Stimulated activated CD8-positive, alpha-beta memory T cell treated with anti-CD3 and anti-CD28 coated beads, Interleukin-4, amount 100 ng/mL, for 48 hours (primary cell): Measurements from ENCODE around the gene FURIN.
A peak's percentile ranks its signal among the peaks of the same experiment; 100 is the strongest.
"Not testable (repeated sequence)": the region's sequence is repeated elsewhere in the genome, so short reads cannot be mapped to it uniquely, and the experiment has no call there.

Source experiments
- DNase-seq: peaks from one replicate; pipeline ENCODE4 v3.0.0-alpha.2; 2020

The FURIN gene

DNA sequence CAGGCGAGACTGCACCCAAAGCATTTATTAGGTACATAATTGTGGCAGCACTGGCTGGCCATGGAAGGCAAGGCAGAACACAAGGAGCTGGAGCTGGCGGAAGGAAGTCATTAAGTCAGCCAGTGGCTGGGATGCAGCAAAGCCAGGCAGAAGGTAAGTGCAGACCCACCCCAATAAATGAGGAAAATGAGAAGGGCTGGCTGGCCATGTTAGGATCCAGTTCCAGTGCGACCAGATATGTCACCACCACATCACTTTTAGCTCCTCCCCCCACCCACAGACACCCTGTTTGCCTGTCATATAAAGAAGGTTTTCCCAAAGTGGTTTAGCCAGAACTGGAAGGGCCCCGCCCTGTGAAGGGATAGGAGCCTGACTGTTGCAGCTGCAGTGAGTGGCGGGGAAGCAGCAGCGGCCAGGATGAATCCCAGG lies at the start of gene FURIN:
TSS of gene FURIN (plus strand) at position 328 of the 429 bp plus-strand sequence. CDS start 7,153 bp downstream, outside the sequence.
- DNase-seq, result peak; percentile 68

DNA sequence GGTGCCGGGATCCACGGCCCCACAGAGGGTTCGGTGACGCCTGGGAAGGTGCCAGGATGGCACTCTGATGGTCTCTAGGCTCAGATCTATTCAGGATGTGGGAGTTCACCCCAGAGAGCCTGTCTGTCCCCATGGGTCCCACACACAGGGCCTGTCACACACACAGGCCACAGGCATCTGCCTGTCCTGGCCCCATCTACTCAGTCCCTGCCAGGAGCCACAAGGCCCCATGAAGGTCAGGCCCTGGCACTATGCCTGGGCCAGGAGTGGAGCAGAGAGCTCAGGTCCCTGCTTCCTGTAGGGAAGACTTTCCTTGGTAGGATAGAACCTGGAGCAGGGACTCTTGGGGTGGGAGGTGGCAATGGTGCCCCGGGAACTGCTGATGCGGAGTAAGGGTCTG lies 49.0 kb upstream of the FURIN start:
- no peak for DNase-seq

DNA sequence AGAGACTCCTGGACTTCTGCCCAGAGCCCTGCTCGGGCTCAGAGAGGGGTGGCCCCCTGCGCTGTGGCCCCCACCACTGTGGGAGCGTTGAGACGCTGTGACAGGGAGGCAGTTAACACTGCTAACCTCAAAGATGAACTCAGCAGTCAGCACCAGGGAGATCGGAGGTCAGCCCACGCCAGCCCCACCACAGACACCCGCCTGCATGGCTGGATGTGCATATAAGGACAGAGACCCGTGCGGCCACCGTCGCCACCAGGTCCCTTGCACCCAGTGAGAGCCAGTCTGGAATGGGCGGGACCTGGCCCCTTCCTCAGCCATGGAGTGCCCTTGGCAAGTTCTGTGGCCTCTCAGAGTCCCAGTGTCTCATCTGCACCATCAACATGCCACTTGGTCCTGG lies 48.5 kb upstream of the FURIN start:
- peak; percentile 59 for DNase-seq

DNA sequence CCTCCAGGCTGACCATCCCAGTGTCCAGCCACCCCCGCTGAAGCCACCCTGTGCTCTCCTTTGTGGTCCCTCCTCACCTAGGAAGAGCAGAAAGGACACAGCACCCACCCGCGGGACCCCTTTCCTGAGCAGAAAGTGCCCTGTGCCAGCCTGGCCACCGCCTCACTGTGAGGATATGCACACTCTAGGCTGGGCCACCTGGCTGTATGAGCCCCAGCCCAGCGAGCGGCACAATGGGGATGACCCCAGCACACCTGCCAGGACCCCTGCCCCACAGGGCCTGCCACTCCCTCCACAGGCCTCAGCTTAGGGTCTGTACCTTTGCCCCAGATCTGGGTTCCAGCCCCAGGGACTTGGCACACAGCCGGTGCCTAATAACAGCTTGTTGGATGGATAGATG lies 47.9 kb upstream of the FURIN start:
- no peak for DNase-seq

- DNase-seq, result peak; percentile 17
Observed at GRCh38 chr15:90822204-90822955, 46.0 kb upstream of the FURIN start.

DNA sequence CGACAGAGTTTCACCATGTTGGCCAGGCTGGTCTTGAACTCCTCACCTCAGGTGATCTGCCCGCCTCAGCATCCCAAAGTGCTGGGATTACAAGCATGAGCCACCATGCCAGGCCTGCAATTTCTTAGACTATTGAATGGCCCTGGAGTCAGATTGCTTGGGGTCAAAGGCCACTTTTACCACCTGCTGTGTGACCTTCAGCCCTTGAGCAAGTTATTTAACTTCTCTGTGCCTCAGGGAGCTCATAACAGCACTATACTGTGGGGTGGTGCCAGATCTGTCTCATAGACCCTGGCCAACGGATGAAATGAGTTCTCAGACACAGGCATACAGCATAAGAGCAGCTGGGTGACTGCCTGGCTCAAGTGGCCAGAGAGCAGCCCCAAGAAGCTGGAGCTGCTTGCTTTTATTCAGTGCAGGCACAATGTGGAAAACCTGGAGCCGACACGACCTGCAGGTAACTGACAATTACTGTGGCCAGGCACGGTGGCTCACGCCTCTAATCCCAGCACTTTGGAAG lies 44.9 kb upstream of the FURIN start:
- DNase-seq, result peak; percentile 14

- DNase-seq, result not testable (repeated sequence)
Observed at GRCh38 chr15:90825115-90825899, 43.1 kb upstream of the FURIN start.

DNA sequence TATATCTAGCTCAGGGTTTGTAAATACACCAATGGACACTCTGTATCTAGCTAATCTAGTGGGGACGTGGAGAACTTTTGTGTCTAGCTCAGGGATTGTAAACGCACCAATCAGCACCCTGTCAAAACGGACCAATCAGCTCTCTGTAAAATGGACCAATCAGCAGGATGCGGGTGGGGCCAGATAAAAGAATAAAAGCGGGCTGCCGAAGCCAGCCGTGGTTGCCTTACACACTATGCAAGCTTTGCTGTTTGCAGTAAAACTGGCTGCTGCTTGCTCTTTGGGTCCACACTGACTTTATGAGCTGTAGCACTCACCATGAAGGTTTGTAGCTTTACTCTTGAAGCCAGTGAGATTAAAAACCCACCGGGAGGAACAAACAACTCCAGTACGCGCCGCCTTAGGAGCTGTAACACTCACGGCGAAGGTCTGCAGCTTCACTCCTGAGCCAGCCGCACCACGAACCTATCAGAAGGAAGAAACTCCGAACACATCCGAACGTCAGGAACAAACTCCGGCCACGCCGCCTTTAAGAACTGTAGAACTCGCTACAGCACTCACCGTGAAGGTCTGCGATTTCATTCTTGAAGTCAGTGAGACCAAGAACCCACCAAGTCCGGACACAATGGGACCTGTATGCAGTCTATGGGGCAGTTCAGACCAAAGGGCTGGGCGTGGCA lies 42.0 kb upstream of the FURIN start:
- DNase-seq, result not testable (repeated sequence)

DNA sequence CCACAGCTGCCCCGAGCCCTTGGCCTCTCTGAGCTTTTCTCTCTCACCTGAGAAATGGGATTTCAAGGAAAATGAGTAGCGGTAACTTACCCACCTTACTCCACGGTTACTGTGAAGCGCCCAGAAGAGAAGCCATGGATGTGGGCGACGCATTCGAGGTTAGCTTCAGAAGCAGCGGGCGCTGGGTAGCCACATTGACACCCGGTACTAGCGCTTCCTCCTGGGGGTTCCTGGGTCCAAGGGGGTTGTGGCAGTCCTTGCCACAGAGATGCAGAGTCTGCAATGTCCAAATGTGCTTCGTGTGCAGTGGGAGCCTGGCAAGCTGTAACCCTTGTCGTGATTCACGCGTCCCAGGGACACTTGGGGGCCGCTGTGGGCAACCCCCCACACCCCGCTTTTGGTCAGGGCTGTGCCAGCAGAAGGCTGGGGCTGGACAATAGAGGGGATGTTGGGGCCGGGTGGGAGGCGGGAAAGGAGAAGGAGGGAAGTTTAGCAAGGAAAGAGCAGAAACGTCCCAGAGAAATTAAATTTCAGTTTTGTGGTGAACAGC lies 41.4 kb upstream of the FURIN start:
- DNase-seq, result no peak

DNA sequence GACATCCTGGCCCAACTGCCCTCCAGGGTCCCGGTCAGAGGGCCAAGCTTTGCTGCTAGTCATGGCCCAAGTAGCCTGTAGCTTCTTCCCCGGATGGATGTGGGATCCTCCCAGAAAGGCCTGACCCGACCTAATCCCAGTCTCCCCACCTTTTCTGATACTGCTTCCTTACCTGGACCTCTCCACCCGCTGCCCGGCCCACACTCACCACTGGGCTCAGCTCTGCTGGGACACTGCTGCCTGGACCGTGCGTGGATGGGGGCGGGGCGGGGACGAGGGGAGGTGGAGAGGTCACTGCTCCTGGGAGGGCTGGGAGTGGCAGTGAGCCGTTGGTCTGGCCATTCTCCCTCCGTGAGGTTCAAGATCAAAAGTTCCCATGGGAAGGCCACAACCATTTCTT lies 40.3 kb upstream of the FURIN start:
- no peak for DNase-seq

- no peak for DNase-seq
Observed at GRCh38 chr15:90829126-90829525, 39.3 kb upstream of the FURIN start.

- peak; percentile 82 for DNase-seq
Observed at GRCh38 chr15:90829942-90830440, 38.4 kb upstream of the FURIN start.

DNA sequence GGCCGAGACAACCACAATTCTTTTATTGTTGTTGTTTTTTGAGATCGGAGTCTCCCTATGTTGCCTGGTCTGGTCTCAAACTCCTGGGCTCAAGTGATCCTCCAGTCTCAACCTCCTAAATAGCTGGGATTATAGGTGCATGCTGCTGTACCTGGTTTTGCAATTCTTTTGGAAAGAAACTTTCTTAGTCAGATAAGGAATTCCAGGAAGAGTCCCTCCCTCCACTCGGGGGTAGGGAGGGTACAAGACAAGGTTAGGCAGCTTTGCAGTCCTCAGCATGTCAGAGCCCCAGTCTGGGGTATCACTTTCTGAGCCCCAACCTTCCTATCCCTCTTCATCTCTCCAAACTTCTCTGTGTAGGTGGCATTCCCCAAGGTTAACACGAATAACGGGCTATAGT lies 33.8 kb upstream of the FURIN start:
- no peak for DNase-seq

GRCh38 chr15:90836296-90836871 lies 32.0 kb upstream of the FURIN start:
- no peak for DNase-seq

- peak; percentile 81 for DNase-seq
Observed at GRCh38 chr15:90837094-90837493, 31.3 kb upstream of the FURIN start.

DNA sequence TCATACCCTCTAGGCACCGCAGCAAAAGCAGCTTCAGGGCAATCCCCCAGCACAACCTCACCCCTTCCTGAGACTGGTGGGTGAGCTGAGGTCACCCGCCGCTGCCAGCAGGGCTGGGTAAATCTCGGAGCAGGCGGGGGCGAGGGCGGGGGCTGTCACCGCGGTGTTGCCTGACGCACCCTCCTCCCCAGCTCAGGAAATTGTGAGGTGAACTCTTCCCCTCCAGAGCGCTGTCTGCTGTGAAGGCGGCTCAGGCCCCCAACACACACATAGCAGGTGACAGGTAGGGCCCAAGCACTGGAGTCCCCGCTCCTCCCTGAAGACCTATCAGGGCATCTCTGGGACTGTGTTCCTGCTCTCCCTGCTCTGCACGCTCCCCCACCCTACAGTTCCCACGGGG lies 30.2 kb upstream of the FURIN start:
- peak; percentile 94 for DNase-seq

DNA sequence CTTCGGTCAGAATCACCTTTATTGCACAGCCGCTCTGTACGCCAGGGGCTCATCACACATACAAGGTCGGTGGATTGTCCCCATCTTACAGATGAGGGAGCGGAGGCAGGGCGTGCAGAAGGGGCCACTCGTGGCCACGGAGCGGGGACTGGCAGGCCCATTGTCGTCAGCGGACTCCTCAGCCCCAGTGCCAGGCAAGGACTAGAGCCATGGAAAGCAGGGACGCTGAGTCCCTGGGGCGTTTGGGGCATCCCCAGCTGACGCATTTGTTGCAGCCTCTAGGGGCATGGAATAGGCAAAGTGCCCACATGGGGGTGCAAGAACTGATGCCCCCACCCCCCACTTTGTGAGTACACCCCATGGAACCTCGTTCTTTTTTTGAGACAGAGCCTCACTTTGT lies 29.8 kb upstream of the FURIN start:
- DNase-seq, result no peak

DNA sequence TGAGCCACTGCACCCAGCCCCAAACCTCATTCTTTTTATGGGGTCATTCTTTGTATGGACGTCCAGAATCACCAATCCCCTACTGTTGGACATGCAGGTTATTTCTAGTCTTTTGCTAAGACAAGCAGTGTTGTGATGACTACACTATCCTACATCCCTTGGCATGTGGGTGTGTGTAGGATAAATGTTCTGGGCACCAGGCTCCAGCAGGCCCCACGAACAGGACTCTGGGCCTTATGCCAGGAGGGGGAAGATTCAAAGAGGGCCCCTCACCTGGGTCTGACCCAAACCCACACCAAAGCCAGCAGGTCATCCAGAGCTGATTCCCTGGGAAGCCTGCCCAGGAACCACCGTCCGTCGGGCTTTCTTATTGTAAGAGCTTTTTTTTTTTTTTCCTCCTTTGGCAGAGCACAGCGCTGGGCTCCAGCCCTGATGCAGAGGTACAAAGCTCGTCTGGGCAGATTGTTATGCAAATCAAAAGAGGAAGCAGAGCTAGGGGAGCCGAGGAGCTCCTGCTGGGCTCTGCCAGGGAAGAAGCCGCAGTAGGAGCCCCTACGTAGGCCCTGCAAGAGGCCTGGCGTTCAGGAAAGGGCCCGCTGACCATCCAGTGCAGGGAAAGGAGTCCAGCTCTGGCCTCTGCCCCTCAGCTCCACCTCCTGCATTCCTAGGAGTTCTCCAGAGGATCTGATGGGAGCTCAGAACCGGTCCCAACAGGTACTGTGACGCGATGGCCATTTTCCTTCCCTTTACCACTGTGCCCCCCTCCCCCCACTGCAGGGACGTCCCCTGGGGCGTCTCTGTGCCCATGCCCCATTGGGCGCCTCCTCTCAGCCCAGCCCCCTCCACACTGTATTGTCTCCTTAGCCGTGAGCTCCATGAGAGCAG lies 29.0 kb upstream of the FURIN start:
- no peak for DNase-seq

DNA sequence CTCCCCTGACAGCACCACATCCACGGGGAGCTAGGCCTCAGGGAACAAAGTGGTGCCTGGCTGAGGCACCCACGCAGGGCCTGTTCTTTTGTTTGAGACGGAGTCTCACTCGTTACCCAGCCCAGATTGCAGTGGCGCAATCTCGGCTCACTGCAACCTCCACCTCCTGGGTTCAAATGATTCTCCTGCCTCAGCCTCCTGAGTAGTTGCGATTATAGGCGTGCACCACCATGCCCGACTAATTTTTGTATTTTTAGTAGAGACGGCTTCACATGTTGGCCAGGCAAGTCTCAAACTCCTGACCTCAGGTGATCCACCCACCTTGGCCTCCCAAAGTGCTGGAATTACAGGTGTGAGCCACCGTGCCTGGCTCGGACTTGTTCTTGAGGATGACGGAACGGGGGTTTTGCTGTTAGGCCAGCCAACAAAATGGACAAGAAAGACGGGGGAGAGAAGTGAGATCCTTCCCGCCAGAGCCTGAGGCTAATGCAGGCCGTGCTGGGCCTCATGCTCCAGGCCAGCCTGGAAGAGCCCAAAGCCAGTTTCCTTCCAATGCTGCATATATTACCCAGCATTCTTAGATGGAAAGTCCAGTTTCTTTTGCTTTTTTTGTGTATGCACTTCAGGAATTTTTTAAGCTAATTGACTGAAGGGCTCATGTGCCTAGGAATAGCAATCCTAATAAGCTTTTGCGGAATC lies 28.1 kb upstream of the FURIN start:
- DNase-seq, result no peak

DNA sequence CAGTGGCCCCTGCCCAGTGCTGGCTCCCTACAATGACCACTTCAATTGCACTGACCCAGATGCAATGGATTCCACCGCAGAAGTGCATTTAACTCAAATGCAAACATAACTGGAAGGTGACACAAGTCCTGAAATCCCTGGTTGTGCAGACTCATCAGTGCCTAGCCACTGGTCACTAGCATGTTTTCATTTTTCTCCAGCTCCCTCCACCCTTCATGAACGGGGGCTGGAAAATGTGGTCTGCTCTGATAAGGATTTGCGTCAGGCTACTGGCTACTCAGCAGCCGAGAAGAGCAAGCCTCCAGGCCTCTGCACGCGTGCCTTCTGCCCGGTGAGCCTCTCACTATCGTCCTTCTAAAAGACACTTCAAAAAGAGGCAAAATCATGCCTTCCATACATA lies 27.4 kb upstream of the FURIN start:
- no peak for DNase-seq

- no peak for DNase-seq
Observed at GRCh38 chr15:90844696-90845095, 23.7 kb upstream of the FURIN start.
